Measurements from ENCODE around the gene GCNT4. TPM values are rescaled to one million over a fixed set of nuclear protein-coding genes. Genes with fewer than 3 reads are reported as not detected.

GCNT4 gene
- total RNA-seq, 1 donor from 2014 or later = 9.0 TPM

DNA sequence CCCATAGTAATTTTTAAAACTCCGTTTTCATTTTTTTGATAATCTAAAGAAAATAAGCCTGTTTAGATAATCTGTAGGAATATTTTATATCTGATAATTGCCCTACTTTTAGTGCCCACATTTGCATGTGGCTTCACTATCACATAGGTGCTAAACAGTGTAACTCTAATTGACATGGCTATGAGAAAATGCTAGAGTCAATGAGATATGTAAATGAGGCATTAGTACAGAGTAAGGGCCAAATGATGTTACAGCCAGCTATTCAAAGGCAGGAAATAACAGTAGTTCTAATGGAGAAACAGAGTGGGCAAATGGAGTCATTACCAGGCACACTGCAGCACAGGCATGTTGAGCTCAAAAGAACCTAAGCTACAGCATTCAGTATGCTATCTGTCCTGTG lies 37.3 kb upstream of the GCNT4 start:
- no peak overlapping the region for H3K9ac ChIP-seq (ENCODE audit: low read length)
- H3K27me3 Mint-ChIP-seq (ENCODE audit: low read depth, unreplicated experiment) = no peaks in the 10 kb centered on the region
- no peak for TF ChIP-seq EZH2 (IDR thresholded peaks at IDR 0.05; ENCODE audit: insufficient read depth, low read length)
- TF ChIP-seq, protein P1, sequence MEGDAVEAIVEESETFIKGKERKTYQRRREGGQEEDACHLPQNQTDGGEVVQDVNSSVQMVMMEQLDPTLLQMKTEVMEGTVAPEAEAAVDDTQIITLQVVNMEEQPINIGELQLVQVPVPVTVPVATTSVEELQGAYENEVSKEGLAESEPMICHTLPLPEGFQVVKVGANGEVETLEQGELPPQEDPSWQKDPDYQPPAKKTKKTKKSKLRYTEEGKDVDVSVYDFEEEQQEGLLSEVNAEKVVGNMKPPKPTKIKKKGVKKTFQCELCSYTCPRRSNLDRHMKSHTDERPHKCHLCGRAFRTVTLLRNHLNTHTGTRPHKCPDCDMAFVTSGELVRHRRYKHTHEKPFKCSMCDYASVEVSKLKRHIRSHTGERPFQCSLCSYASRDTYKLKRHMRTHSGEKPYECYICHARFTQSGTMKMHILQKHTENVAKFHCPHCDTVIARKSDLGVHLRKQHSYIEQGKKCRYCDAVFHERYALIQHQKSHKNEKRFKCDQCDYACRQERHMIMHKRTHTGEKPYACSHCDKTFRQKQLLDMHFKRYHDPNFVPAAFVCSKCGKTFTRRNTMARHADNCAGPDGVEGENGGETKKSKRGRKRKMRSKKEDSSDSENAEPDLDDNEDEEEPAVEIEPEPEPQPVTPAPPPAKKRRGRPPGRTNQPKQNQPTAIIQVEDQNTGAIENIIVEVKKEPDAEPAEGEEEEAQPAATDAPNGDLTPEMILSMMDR (IDR thresholded peaks at IDR 0.05; ENCODE audit: insufficient read depth, low read depth, low read length) = no peak
- no peak overlapping the region for H2AFZ ChIP-seq (ENCODE audit: low read depth, low read length)
- no peaks in the 10 kb centered on the region for H3K27me3 ChIP-seq (ENCODE audit: insufficient read depth, low read length)
- no peaks in the 10 kb centered on the region for H3K79me2 ChIP-seq (ENCODE audit: insufficient read depth, low read length)
- no peak overlapping the region for H3K4me2 ChIP-seq (ENCODE audit: low read length)
- DNase-seq (ENCODE audit: low read depth) (no peak), FAIRE-seq (no peak)
- H3K36me3 Mint-ChIP-seq (ENCODE audit: low read depth, unreplicated experiment) = no peaks in the 10 kb centered on the region
- H3K27ac ChIP-seq (ENCODE audit: low read depth, low read length) = no peak overlapping the region
- no peak overlapping the region for H3K4me3 ChIP-seq (ENCODE audit: insufficient read depth, low read depth, low read length)
- no peaks in the 10 kb centered on the region for H4K20me1 ChIP-seq (ENCODE audit: insufficient read depth, low read length)
- no peaks in the 10 kb centered on the region for H3K36me3 ChIP-seq (ENCODE audit: insufficient read depth, low read length)
- H3K27ac Mint-ChIP-seq (ENCODE audit: unreplicated experiment) = no peak overlapping the region
- no peaks in the 10 kb centered on the region for H3K9me3 ChIP-seq (ENCODE audit: insufficient read depth, low read depth, low read length)
- no peaks in the 10 kb centered on the region for H3K9me3 Mint-ChIP-seq (ENCODE audit: unreplicated experiment)
- H3K4me1 Mint-ChIP-seq (ENCODE audit: low read depth, unreplicated experiment) = peaks cover 9% of the 10 kb centered on the region
- H3K4me1 ChIP-seq (ENCODE audit: insufficient read depth, low read length) = no peaks in the 10 kb centered on the region
- no peak overlapping the region for H3K4me3 Mint-ChIP-seq (ENCODE audit: unreplicated experiment)

GRCh38 chr5:75089137-75089536 lies 36.8 kb upstream of the GCNT4 start:
- no peaks in the 10 kb centered on the region for H3K9me3 Mint-ChIP-seq (ENCODE audit: unreplicated experiment)
- H3K27ac Mint-ChIP-seq (ENCODE audit: unreplicated experiment) = peak overlapping the region; percentile 27
- FAIRE-seq (no peak), DNase-seq (ENCODE audit: low read depth) (no peak)
- H3K4me3 Mint-ChIP-seq (ENCODE audit: unreplicated experiment) = no peak overlapping the region
- Histone ChIP-seq H4K20me1 (ENCODE audit: insufficient read depth, low read length) (no peaks in the 10 kb centered on the region), H3K4me1 (ENCODE audit: insufficient read depth, low read length) (no peaks in the 10 kb centered on the region), H3K9me3 (ENCODE audit: insufficient read depth, low read depth, low read length) (no peaks in the 10 kb centered on the region), H3K27me3 (ENCODE audit: insufficient read depth, low read length) (no peaks in the 10 kb centered on the region), H3K4me2 (ENCODE audit: low read length) (no peak overlapping the region), H3K79me2 (ENCODE audit: insufficient read depth, low read length) (no peaks in the 10 kb centered on the region), H3K27ac (ENCODE audit: low read depth, low read length) (no peak overlapping the region), H3K36me3 (ENCODE audit: insufficient read depth, low read length) (no peaks in the 10 kb centered on the region), H2AFZ (ENCODE audit: low read depth, low read length) (no peak overlapping the region), H3K4me3 (ENCODE audit: insufficient read depth, low read depth, low read length) (no peak overlapping the region), H3K9ac (ENCODE audit: low read length) (no peak overlapping the region)
- TF ChIP-seq, protein P1 (IDR thresholded peaks at IDR 0.05; ENCODE audit: insufficient read depth, low read depth, low read length) = no peak
- no peak for TF ChIP-seq EZH2 (IDR thresholded peaks at IDR 0.05; ENCODE audit: insufficient read depth, low read length)
- peaks cover 9% of the 10 kb centered on the region for H3K4me1 Mint-ChIP-seq (ENCODE audit: low read depth, unreplicated experiment)
- no peaks in the 10 kb centered on the region for H3K27me3 Mint-ChIP-seq (ENCODE audit: low read depth, unreplicated experiment)
- no peaks in the 10 kb centered on the region for H3K36me3 Mint-ChIP-seq (ENCODE audit: low read depth, unreplicated experiment)

DNA sequence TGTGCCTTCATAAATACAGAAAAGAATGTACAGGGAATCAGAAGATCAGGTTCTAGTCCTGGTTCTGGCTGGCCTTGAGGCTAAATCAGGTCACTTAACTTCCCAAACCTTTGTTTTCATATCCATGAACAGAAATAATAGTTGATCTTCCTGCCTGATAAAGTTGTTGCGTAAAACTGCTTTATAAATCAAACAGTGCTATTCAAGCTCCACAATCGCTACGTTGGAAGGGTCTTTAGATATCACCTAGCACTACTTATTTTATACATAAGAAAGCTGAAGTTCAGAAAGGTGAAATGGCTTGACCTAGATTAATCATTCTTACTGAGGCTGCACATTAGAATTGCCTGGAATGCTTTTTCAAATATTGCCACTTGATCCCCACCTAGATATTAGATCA lies 36.3 kb upstream of the GCNT4 start:
- no peak overlapping the region for H3K4me3 ChIP-seq (ENCODE audit: insufficient read depth, low read depth, low read length)
- H4K20me1 ChIP-seq (ENCODE audit: insufficient read depth, low read length) = no peaks in the 10 kb centered on the region
- no peak overlapping the region for H3K4me2 ChIP-seq (ENCODE audit: low read length)
- TF ChIP-seq EZH2 (IDR thresholded peaks at IDR 0.05; ENCODE audit: insufficient read depth, low read length) = no peak
- TF ChIP-seq, protein P1 (IDR thresholded peaks at IDR 0.05; ENCODE audit: insufficient read depth, low read depth, low read length) = no peak
- H3K27ac ChIP-seq (ENCODE audit: low read depth, low read length) = no peak overlapping the region
- no peaks in the 10 kb centered on the region for H3K4me1 ChIP-seq (ENCODE audit: insufficient read depth, low read length)
- Mint-ChIP-seq H3K27ac (ENCODE audit: unreplicated experiment) (peak overlapping the region; percentile 27), H3K9me3 (ENCODE audit: unreplicated experiment) (no peaks in the 10 kb centered on the region), H3K27me3 (ENCODE audit: low read depth, unreplicated experiment) (no peaks in the 10 kb centered on the region), H3K4me3 (ENCODE audit: unreplicated experiment) (no peak overlapping the region), H3K4me1 (ENCODE audit: low read depth, unreplicated experiment) (peaks cover 9% of the 10 kb centered on the region), H3K36me3 (ENCODE audit: low read depth, unreplicated experiment) (no peaks in the 10 kb centered on the region)
- no peaks in the 10 kb centered on the region for H3K79me2 ChIP-seq (ENCODE audit: insufficient read depth, low read length)
- H3K27me3 ChIP-seq (ENCODE audit: insufficient read depth, low read length) = no peaks in the 10 kb centered on the region
- DNase-seq (ENCODE audit: low read depth) (no peak), FAIRE-seq (no peak)
- H3K9ac ChIP-seq (ENCODE audit: low read length) = no peak overlapping the region
- H3K36me3 ChIP-seq (ENCODE audit: insufficient read depth, low read length) = no peaks in the 10 kb centered on the region
- no peaks in the 10 kb centered on the region for H3K9me3 ChIP-seq (ENCODE audit: insufficient read depth, low read depth, low read length)
- H2AFZ ChIP-seq (ENCODE audit: low read depth, low read length) = no peak overlapping the region

All from astrocyte (in vitro differentiated cells and primary cell).